Measurements from ENCODE around the gene TGFBR3.
"Not testable (repeated sequence)": the region's sequence is repeated elsewhere in the genome, so short reads cannot be mapped to it uniquely, and the experiment has no call there.

TGFBR3 gene

DNA sequence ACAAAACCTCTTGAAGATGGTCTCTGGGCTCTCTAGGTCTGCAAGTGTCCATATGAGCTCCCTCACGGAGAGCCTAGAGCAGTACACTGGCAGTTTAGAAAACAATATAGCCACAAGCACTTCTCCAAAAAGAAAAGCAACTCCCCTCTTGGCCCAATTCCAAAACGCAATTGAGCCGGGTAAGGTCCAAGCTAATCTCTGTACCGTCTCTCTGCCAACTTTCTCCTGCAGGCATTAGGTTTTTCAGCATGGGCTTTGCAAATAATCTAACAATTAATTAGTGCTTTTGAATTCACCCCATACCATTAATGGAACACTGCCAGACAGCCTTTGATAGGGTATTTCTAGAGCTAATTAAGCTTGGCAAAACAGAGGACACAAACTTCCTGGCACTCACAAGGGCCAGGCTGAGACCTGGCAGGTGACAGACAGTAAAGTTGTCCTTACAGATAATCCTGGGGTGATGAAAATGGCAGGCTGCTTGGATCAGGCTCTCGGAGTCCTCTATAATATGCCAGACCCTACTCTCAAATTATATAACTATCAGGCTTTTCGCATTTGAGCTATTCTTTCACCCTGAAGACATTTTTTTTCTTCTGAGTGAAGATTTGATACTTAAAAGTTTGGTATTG lies 39.8 kb downstream of the TGFBR3 start:
- Mint-ChIP-seq H3K4me3 (no peak overlapping the region), H3K36me3 (peaks cover 9% of the 10 kb centered on the region), H3K27ac (no peak overlapping the region), H3K27me3 (no peaks in the 10 kb centered on the region), H3K9me3 (ENCODE audit: low read depth) (no peaks in the 10 kb centered on the region), H3K4me1 (ENCODE audit: low read depth) (peaks cover 15% of the 10 kb centered on the region)

DNA sequence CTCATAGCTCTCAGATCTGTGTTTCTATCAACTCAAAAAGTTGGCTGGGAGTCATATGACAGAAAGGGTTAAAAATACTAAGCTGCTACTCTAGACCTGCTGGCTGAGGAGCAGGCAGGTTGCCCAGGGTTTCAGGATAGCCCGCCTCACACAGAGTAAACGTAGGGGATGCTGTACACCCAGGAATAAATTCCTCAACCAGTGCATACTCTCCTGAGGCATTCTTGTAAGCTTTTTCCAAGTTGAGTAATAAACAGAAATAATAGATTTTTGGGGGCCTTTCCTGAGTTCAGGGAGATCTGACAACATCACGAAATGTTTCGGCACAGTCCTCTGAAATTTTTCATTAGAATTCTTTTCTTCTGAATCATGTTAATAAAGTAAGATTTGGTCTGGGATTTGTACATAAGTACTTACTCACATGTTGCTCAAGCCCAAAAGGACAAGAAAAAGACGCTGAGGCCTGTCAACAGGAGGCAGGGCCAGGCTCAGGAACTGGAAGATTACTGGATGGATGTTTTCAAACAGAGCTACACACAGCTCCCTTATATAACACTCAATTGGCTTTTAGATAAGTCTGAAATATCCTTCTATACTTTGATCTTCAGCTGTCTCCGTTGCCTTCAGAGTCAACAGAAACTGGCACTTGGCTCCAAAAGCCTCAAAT lies 41.0 kb downstream of the TGFBR3 start:
- no peak overlapping the region for H3K4me3 Mint-ChIP-seq
- peaks cover 15% of the 10 kb centered on the region for H3K4me1 Mint-ChIP-seq (ENCODE audit: low read depth)
- no peaks in the 10 kb centered on the region for H3K9me3 Mint-ChIP-seq (ENCODE audit: low read depth)
- no peak overlapping the region for H3K27ac Mint-ChIP-seq
- peaks cover 9% of the 10 kb centered on the region for H3K36me3 Mint-ChIP-seq
- no peaks in the 10 kb centered on the region for H3K27me3 Mint-ChIP-seq

DNA sequence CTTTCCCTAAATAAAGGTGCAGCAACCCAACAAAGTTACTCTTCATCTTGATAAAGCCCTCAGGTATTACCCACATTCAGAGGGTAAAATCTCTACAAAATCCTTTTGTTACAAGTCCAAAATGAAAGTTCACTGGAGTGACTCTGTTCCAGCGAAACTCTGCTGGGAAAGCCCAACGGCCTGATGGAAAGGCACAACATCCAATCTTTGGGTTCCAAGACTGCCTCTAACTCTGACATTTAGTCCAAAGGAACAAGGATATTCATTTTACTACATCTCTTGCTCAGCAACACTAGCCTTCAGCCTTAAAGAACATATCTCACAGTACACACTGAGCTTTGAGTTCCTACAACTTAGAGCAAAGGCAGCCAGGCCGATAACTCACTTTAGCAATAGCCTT lies 42.1 kb downstream of the TGFBR3 start:
- Mint-ChIP-seq H3K36me3 (peaks cover 9% of the 10 kb centered on the region), H3K9me3 (ENCODE audit: low read depth) (no peaks in the 10 kb centered on the region), H3K4me1 (ENCODE audit: low read depth) (peaks cover 15% of the 10 kb centered on the region), H3K4me3 (no peak overlapping the region), H3K27ac (no peak overlapping the region), H3K27me3 (no peaks in the 10 kb centered on the region)

DNA sequence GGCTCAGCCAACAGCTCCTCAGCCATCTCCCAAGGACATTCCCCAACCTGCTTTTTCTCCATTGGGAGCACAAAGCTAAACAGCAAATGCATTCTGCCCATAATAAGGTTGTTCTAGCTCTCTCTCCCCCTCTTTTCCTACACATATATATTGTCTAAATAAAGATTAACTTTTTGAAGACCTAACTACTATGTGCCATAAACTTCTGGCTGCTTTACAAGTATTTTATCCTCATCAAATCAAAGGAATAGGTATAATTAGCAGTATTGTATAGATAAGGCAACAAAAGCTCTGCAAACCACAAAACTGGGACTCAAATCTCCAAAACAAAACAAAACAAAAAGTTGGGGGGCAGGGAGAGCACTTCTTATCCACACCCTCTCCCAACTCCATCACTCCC lies 43.4 kb downstream of the TGFBR3 start:
- Mint-ChIP-seq H3K4me3 (no peak overlapping the region), H3K36me3 (peaks cover 9% of the 10 kb centered on the region), H3K9me3 (ENCODE audit: low read depth) (no peaks in the 10 kb centered on the region), H3K27me3 (no peaks in the 10 kb centered on the region), H3K27ac (no peak overlapping the region), H3K4me1 (ENCODE audit: low read depth) (peaks cover 14% of the 10 kb centered on the region)

DNA sequence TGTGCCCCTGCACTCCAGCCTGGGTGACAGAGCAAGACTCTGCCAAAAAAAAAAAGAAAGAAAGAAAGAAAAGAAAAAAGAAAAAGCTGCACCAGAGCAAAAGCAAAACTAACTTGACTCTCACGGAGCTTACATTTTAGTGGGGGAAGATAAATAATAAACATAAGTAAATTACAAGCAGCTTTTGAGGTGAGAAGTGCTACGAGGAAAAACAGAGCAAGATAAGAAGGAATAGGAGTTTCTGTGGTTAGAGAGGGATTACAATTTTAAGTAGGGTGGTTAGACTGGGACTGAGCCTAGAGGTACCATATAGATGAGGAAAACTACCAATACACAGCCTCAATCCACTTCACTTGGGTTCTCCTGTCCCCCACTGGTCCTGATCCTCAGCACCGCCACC lies 43.9 kb downstream of the TGFBR3 start:
- H3K27ac Mint-ChIP-seq: no peak overlapping the region
- no peaks in the 10 kb centered on the region for H3K9me3 Mint-ChIP-seq (ENCODE audit: low read depth)
- H3K4me3 Mint-ChIP-seq: no peak overlapping the region
- peaks cover 9% of the 10 kb centered on the region for H3K36me3 Mint-ChIP-seq
- peaks cover 14% of the 10 kb centered on the region for H3K4me1 Mint-ChIP-seq (ENCODE audit: low read depth)
- H3K27me3 Mint-ChIP-seq: no peaks in the 10 kb centered on the region

DNA sequence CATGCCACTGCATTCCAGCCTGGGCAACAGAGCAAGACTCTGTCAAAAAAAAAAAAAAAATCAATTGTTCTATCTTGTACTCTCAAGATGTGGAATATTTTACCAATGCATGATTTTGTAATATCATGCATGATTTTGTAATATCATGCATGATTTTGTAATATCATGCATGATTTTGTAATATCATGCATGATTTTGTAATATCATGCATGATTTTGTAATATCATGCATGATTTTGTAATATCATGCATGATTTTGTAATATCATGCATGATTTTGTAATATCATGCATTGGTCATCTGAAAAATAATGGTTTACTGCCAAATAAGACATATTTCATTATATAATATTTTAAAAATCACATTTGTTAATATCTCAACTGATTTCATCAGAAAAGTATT lies 45.7 kb downstream of the TGFBR3 start:
- H3K4me1 Mint-ChIP-seq (ENCODE audit: low read depth): peaks cover 10% of the 10 kb centered on the region
- not testable (repeated sequence) for H3K9me3 Mint-ChIP-seq (ENCODE audit: low read depth); H3K27me3 Mint-ChIP-seq

DNA sequence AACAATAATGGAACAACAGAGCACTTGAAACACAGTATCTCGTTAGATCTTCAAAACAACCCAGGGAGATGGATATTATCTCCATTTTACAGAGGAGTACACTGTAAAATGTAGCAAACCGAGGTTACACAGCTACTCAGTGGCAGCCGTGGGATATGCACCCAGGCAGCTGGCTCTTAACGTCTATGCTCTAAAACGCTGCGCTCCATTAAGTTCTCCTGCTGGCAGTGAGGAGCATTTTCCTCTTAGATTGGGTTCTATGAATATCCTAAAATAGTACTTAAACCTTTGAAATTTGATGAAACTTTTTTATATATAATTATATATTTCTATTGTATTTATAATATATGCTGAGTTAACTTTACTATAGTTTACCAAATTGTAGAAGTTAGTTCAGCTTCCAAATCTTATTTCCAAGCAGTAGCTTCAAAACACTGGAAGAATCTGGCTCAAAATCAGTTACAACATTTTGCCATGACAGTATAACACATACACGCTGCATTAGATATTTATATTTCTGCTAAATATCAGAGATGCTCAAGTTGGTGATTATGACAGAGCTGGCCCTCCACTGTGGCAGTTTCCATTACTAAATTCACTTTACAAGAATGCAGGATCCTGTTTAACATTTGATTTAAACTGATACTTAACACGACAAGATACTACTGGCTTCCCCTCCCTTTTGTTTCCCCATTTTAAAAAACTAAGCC lies 49.5 kb downstream of the TGFBR3 start:
- Mint-ChIP-seq H3K9me3 (ENCODE audit: low read depth) (no peaks in the 10 kb centered on the region), H3K27me3 (no peaks in the 10 kb centered on the region), H3K4me1 (ENCODE audit: low read depth) (peaks cover under 1% of the 10 kb centered on the region), H3K36me3 (no peaks in the 10 kb centered on the region), H3K27ac (no peak overlapping the region), H3K4me3 (no peak overlapping the region)

More for the DNA sequence above, 45.7 kb downstream of the TGFBR3 start:
- not testable (repeated sequence) for H3K27ac Mint-ChIP-seq, H3K36me3 Mint-ChIP-seq, H3K4me3 Mint-ChIP-seq

DNA sequence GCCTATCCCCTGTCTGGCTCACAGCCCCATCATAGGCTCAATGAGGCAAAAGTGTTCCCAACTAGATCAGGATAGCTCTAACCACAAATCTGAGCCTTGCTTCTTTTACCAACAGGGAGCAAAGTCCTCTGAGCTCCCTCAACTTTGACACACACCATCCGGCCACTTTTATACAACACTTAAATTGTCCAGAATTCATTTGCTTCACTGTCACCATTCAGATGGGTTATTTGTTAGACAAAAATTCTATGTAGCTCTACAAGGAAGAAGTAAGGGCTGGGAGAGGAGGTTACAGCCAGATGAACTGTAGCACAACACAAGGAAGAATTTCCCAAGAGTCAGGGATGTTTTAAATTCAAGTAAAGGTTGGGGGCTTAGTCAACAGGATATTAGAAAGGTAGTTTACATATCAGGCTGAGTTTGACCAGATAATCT lies 50.8 kb downstream of the TGFBR3 start:
- Mint-ChIP-seq H3K36me3 (no peaks in the 10 kb centered on the region), H3K4me3 (no peak overlapping the region), H3K4me1 (ENCODE audit: low read depth) (peaks cover 14% of the 10 kb centered on the region), H3K9me3 (ENCODE audit: low read depth) (no peaks in the 10 kb centered on the region), H3K27ac (no peak overlapping the region), H3K27me3 (no peaks in the 10 kb centered on the region)

DNA sequence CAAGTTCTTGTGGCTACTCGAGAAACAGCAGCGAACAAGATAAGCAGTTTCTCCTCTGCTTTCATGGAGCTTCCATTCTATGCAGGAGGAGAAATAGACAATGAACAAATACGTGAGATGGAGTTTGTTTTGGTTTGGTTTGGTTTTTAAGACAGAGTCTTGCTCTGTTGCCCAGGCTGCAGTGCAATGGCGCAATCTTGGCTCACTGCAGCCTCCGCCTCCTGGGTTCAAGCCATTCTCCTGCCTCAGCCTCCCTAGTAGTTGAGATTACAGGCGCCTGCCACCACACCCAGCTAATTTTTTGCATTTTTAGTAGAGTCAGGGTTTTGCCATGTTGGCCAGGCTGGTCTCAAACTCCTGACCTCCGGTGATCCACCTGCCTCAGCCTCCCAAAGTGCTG lies 51.4 kb downstream of the TGFBR3 start:
- H3K4me1 Mint-ChIP-seq (ENCODE audit: low read depth): peaks cover 16% of the 10 kb centered on the region
- not testable (repeated sequence) for H3K4me3 Mint-ChIP-seq; H3K27ac Mint-ChIP-seq; H3K9me3 Mint-ChIP-seq (ENCODE audit: low read depth); H3K36me3 Mint-ChIP-seq; H3K27me3 Mint-ChIP-seq

DNA sequence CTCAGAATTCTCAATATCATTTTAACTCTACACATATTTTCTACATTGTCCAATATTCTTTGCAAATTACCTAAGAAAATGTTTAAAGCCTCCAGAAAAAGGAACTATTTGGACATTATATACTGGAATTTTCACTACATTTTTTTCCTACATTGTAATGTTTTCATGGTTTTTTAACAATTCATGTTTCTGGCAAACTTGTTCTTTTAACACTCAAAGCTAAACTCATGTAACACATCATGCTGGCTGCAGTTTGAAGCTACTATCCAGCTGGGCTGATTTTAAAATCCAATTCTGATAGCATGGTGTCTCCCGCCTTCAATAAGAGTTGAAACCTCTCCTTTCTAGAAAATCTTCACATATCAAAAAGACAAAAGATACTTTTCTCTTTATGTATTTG lies 52.0 kb downstream of the TGFBR3 start:
- Mint-ChIP-seq H3K4me3 (no peak overlapping the region), H3K27ac (no peak overlapping the region), H3K36me3 (no peaks in the 10 kb centered on the region), H3K27me3 (no peaks in the 10 kb centered on the region), H3K4me1 (ENCODE audit: low read depth) (peaks cover 16% of the 10 kb centered on the region), H3K9me3 (ENCODE audit: low read depth) (no peaks in the 10 kb centered on the region)

DNA sequence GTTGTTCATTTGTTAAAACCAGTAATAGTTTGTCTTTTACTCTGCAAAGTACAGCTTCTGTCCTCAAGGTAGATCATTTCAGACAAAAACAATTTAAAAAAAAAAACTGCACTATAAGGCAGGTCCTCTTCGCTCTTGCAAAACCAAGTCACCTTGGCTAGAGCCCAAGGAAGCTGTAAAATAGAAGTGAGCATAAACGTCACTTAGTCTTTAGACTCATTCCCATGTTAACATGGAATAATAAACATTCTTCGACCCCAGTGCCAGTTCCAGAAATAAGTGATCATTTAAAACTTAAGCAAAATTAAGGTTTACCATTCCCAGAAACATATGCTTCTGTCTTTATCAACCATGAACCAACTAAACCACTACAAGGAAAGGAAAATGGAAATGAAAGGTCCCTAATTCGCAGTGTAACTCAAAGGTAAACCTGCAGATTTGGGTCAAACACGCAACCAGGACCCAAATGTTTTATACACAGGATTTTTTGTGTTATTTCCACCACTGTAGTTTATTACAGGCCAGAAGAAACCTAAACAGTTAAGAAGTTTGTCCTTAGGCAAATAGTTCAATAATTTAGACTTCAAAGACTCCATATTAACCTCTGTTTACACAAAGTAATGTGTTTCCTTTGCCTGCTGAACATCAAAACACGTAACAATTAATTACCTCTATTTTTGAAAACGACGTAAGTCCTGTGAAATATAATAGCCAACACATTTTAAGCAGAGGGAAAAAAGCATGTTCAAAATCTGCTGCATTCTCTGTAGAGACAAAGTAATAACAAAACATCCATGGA lies 54.6 kb downstream of the TGFBR3 start:
- H3K27me3 Mint-ChIP-seq: no peaks in the 10 kb centered on the region
- H3K4me1 Mint-ChIP-seq (ENCODE audit: low read depth): peaks cover 19% of the 10 kb centered on the region
- no peaks in the 10 kb centered on the region for H3K9me3 Mint-ChIP-seq (ENCODE audit: low read depth)
- H3K27ac Mint-ChIP-seq: no peak overlapping the region
- no peaks in the 10 kb centered on the region for H3K36me3 Mint-ChIP-seq
- H3K4me3 Mint-ChIP-seq: no peak overlapping the region

DNA sequence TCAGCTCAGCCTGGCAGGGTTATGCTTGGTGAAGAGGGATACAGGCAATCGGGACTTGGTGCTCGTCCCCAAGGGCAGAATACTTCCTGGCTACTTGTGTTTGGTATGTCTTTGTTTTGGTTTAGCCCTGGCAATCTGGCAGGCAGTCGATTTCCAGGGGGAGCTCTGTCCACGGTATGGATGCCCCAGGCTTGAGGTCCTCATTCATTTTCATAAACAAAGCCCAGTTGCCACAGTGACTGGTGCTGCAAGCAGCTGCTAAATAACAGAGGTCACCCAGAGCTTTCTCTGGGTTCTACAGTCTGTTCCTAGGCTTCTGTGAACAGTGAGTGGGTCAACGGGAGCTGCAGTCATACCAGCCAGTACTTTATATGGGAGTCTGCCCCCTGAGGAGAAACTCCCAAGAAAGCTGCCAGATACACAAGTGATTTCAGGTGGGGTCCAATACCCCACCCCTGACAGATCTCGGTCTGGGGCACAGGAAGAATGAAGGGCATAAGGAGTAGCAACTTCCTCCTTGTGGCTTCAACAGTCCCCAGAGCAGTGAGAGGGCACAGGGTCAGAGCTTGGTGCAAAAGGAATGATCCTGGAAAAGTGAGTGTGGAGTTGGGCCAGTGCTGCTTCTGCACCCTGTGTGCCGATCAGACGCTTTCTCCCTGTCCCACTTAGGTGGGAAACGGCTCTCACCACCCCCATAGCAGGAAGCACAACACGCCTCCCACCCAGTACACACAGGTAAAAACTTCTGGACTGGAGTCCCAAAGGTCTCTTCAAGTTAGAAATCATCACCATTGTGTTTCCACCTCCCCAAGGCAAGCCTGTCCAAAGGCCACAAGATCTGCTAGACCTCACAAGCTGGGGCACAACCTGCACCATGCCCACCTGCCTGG lies 55.5 kb downstream of the TGFBR3 start:
- Mint-ChIP-seq H3K4me3 (no peak overlapping the region), H3K27me3 (no peaks in the 10 kb centered on the region), H3K27ac (peak overlapping the region; percentile 35), H3K4me1 (ENCODE audit: low read depth) (peaks cover 19% of the 10 kb centered on the region), H3K9me3 (ENCODE audit: low read depth) (no peaks in the 10 kb centered on the region), H3K36me3 (no peaks in the 10 kb centered on the region)

DNA sequence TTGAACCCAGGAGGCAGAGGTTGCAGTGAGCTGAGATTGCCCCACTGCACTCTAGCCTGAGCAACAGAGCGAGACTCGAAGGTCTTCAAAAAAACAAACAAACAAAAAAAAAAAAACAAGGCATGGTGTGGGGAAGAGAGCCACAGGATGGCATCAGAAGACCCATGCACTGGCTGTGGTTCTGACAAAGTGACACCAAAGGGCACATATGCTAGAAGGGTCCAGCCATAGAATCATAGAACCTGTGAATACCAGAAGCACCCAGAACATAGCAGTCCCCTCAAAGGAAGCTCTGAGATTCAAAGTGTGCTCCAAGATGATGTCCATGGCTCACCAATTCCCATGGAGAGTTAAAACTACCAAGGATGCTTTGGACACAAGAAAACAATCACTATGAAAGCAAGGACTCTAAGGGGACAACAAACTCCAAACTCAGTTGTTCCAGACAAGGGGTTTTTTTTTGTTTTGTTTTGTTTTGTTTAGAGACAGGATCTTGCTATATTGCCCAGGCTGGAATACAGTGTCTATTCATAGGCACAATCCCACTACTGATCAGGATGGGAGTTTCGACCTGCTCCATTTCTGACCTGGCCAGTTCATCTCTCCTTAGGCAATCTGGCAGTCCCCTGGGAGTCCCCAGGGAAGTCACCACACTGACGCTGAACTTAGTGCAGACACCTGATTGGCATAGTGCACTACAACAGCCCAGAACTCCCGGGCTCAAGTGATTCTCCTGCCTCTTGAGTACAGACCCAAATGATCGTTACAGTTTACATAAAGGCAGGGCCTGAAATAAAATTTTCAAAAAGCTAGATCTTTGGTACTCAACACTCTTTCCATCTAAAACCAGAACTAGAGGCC lies 56.4 kb downstream of the TGFBR3 start:
- no peaks in the 10 kb centered on the region for H3K27me3 Mint-ChIP-seq
- no peak overlapping the region for H3K4me3 Mint-ChIP-seq
- H3K27ac Mint-ChIP-seq: peak overlapping the region; percentile 35
- peaks cover 19% of the 10 kb centered on the region for H3K4me1 Mint-ChIP-seq (ENCODE audit: low read depth)
- H3K9me3 Mint-ChIP-seq (ENCODE audit: low read depth): no peaks in the 10 kb centered on the region
- H3K36me3 Mint-ChIP-seq: peaks cover 3% of the 10 kb centered on the region

All from activated naive CD8-positive, alpha-beta T cell (primary cell).